Trophoblast cell (in vitro differentiated cells and primary cell): ENCODE results near the gene CDK15.
A peak's percentile ranks its signal among the peaks of the same experiment; 100 is the strongest.

ENCODE experiments used
- DNase-seq, 2 donors: peaks; one replicate each; pipeline ENCODE4 v3.0.0-alpha.2; 2016
- H2AFZ ChIP-seq: 2 replicates; pipeline ENCODE4 v1.6.1; 2013; ENCODE audit warnings: low read length, moderate library complexity, mild to moderate bottlenecking; ENCODE audit not compliant: insufficient read depth, poor library complexity
- H2AK5ac ChIP-seq: 2 replicates; pipeline ENCODE4 v1.6.1; 2013; ENCODE audit warnings: mild to moderate bottlenecking, low read length
- H2BK120ac ChIP-seq: 2 replicates; pipeline ENCODE4 v1.6.1; 2013; ENCODE audit warnings: low read length, mild to moderate bottlenecking, moderate library complexity; ENCODE audit not compliant: insufficient read depth, poor library complexity
- H2BK12ac ChIP-seq: 2 replicates; pipeline ENCODE4 v1.6.1; 2013; ENCODE audit warnings: mild to moderate bottlenecking, low read length, moderate library complexity
- H2BK5ac ChIP-seq: 2 replicates; pipeline ENCODE4 v1.6.1; 2013; ENCODE audit warnings: low read length, low read depth, moderate library complexity, mild to moderate bottlenecking; ENCODE audit not compliant: poor library complexity
- H3K14ac ChIP-seq: 2 replicates; pipeline ENCODE4 v1.6.1; 2013; ENCODE audit warnings: mild to moderate bottlenecking, low read length
- H3K18ac ChIP-seq: 2 replicates; pipeline ENCODE4 v1.6.1; 2013; ENCODE audit warnings: mild to moderate bottlenecking, low read length
- H3K23ac ChIP-seq: 2 replicates; pipeline ENCODE4 v1.6.1; 2013; ENCODE audit warnings: low read length
- H3K27ac ChIP-seq: 2 replicates; pipeline ENCODE4 v1.5.1; 2013; ENCODE audit warnings: low read depth, mild to moderate bottlenecking, inconsistent platforms, low read length, moderate library complexity
- H3K27me3 ChIP-seq: 2 replicates; pipeline ENCODE4 v1.6.1; 2013; ENCODE audit warnings: inconsistent platforms, mild to moderate bottlenecking, low read length, moderate library complexity; ENCODE audit not compliant: insufficient read depth
- H3K36me3 ChIP-seq, 2 experiments: 1 replicate in 1 of 2; 2 replicates in 1 of 2; pipeline ENCODE4 v1.6.1; 2013; ENCODE audit warnings: low read length in 2 of 2, mild to moderate bottlenecking in 2 of 2, moderate library complexity in 1 of 2; ENCODE audit not compliant: insufficient read depth in 2 of 2, control insufficient read depth in 1 of 2
- H3K4ac ChIP-seq: 2 replicates; pipeline ENCODE4 v1.6.1; 2013; ENCODE audit warnings: low read depth, mild to moderate bottlenecking, low read length, moderate library complexity
- H3K4me1 ChIP-seq, 2 experiments: 1 replicate in 1 of 2; 2 replicates in 1 of 2; pipeline ENCODE4 v1.6.1; 2013; ENCODE audit warnings: low read length in 2 of 2, mild to moderate bottlenecking in 2 of 2, moderate library complexity in 1 of 2; ENCODE audit not compliant: insufficient read depth in 2 of 2, control insufficient read depth in 1 of 2
- H3K4me2 ChIP-seq: 2 replicates; pipeline ENCODE4 v1.6.1; 2013; ENCODE audit warnings: inconsistent platforms, mild to moderate bottlenecking, low read length, moderate library complexity
- H3K4me3 ChIP-seq: 2 replicates; pipeline ENCODE4 v1.5.1; 2013; ENCODE audit warnings: mild to moderate bottlenecking, low read depth, low read length, inconsistent platforms
- H3K79me1 ChIP-seq: one replicate; pipeline ENCODE4 v1.6.1; 2013; ENCODE audit warnings: low read length
- H3K79me2 ChIP-seq: 2 replicates; pipeline ENCODE4 v1.6.1; 2013; ENCODE audit warnings: low read length, mild to moderate bottlenecking; ENCODE audit not compliant: control insufficient read depth, insufficient read depth, poor library complexity
- H3K9ac ChIP-seq: 2 replicates; pipeline ENCODE4 v1.6.1; 2013; ENCODE audit warnings: mild to moderate bottlenecking, low read length
- H3K9me3 ChIP-seq: 2 replicates; pipeline ENCODE4 v1.6.1; 2013; ENCODE audit warnings: low read depth, mild to moderate bottlenecking, control low read depth, inconsistent platforms, low read length; ENCODE audit not compliant: insufficient read depth
- H4K12ac ChIP-seq: 2 replicates; pipeline ENCODE4 v1.6.1; 2013; ENCODE audit warnings: low read depth, mild to moderate bottlenecking, low read length, moderate library complexity
- H4K8ac ChIP-seq: 2 replicates; pipeline ENCODE4 v1.6.1; 2013; ENCODE audit warnings: low read depth, mild to moderate bottlenecking, low read length, moderate library complexity
- H4K91ac ChIP-seq: one replicate; pipeline ENCODE4 v1.6.1; 2013; ENCODE audit warnings: low read depth, mild to moderate bottlenecking, low read length, moderate library complexity
- WGBS: extraction: QIAGEN DNeasy Blood & Tissue Kit; methylation state at CpG from one replicate; pipeline ENCODE4 v1.1.7; 2013; ENCODE audit warnings: missing lambda C conversion rate; ENCODE audit not compliant: insufficient read length, insufficient coverage; ENCODE audit errors: extremely low coverage; 5-methylcytosine and 5-hydroxymethylcytosine counted together

The CDK15 gene

GRCh38 chr2:201904538-201905420, 98.4 kb downstream of the CDK15 start:
- no peak overlapping the region for H2BK5ac ChIP-seq
- WGBS: no CpG with 5 or more reads among the region's 5 CpGs
- H3K79me1 ChIP-seq: no peaks in the 10 kb centered on the region
- no peak for DNase-seq
- no peaks in the 10 kb centered on the region for H3K9me3 ChIP-seq
- H3K4me1 ChIP-seq: no peaks in the 10 kb centered on the region
- H2AFZ ChIP-seq: no peak overlapping the region
- no peaks in the 10 kb centered on the region for H3K79me2 ChIP-seq
- H3K9ac ChIP-seq: peak overlapping the region; percentile 8
- no peaks in the 10 kb centered on the region for H3K27me3 ChIP-seq
- no peak overlapping the region for H2AK5ac ChIP-seq
- H3K27ac ChIP-seq: no peak overlapping the region
- no peak overlapping the region for H4K12ac ChIP-seq
- H4K8ac ChIP-seq: no peak overlapping the region
- H3K36me3 ChIP-seq: no peaks in the 10 kb centered on the region
- H3K4me3 ChIP-seq: no peak overlapping the region
- no peak overlapping the region for H4K91ac ChIP-seq
- no peak overlapping the region for H3K23ac ChIP-seq
- no peak overlapping the region for H3K18ac ChIP-seq
- H2BK120ac ChIP-seq: no peak overlapping the region
- no peak overlapping the region for H3K4me2 ChIP-seq
- H3K14ac ChIP-seq: no peak overlapping the region
- no peak overlapping the region for H3K4ac ChIP-seq
- H2BK12ac ChIP-seq: no peak overlapping the region

GRCh38 chr2:201906777-201907562, 100.6 kb downstream of the CDK15 start:
- Histone ChIP-seq H3K27ac (no peak overlapping the region), H2AFZ (no peak overlapping the region), H4K8ac (no peak overlapping the region), H3K9me3 (no peaks in the 10 kb centered on the region), H3K79me1 (no peaks in the 10 kb centered on the region), H3K9ac (no peak overlapping the region), H2BK5ac (no peak overlapping the region), H3K18ac (no peak overlapping the region), H4K91ac (no peak overlapping the region), H3K36me3 (no peaks in the 10 kb centered on the region), H4K12ac (no peak overlapping the region), H3K79me2 (no peaks in the 10 kb centered on the region), H3K27me3 (no peaks in the 10 kb centered on the region), H3K4ac (no peak overlapping the region), H3K4me3 (no peak overlapping the region), H2BK120ac (no peak overlapping the region), H3K4me1 (no peaks in the 10 kb centered on the region), H3K4me2 (no peak overlapping the region), H2BK12ac (no peak overlapping the region), H3K14ac (no peak overlapping the region), H3K23ac (no peak overlapping the region), H2AK5ac (no peak overlapping the region)
- DNase-seq: no peak
- WGBS: no CpG with 5 or more reads among the region's 10 CpGs

- no peaks in the 10 kb centered on the region for H3K79me2 ChIP-seq
- H4K91ac ChIP-seq: no peak overlapping the region
- H3K27ac ChIP-seq: no peak overlapping the region
- H3K27me3 ChIP-seq: no peaks in the 10 kb centered on the region
- DNase-seq: no peak
- no peak overlapping the region for H3K18ac ChIP-seq
- H4K12ac ChIP-seq: no peak overlapping the region
- H3K79me1 ChIP-seq: no peaks in the 10 kb centered on the region
- H3K4me3 ChIP-seq: no peak overlapping the region
- H2AFZ ChIP-seq: no peak overlapping the region
- H4K8ac ChIP-seq: no peak overlapping the region
- H3K4ac ChIP-seq: no peak overlapping the region
- H3K4me1 ChIP-seq: no peaks in the 10 kb centered on the region
- no peak overlapping the region for H3K14ac ChIP-seq
- no peak overlapping the region for H2BK120ac ChIP-seq
- H3K9ac ChIP-seq: no peak overlapping the region
- H2BK5ac ChIP-seq: no peak overlapping the region
- no peak overlapping the region for H2BK12ac ChIP-seq
- H2AK5ac ChIP-seq: no peak overlapping the region
- H3K23ac ChIP-seq: no peak overlapping the region
- H3K9me3 ChIP-seq: no peaks in the 10 kb centered on the region
- H3K4me2 ChIP-seq: no peak overlapping the region
- no CpG with 5 or more reads among the region's 4 CpGs for WGBS
- no peaks in the 10 kb centered on the region for H3K36me3 ChIP-seq
Measured at GRCh38 chr2:201907563-201907881, 101.2 kb downstream of the CDK15 start.

- H2BK5ac ChIP-seq: no peak overlapping the region
- no peak overlapping the region for H3K4me3 ChIP-seq
- H3K9ac ChIP-seq: no peak overlapping the region
- no peak overlapping the region for H3K4me2 ChIP-seq
- H2AFZ ChIP-seq: no peak overlapping the region
- no peaks in the 10 kb centered on the region for H3K27me3 ChIP-seq
- no peak overlapping the region for H4K12ac ChIP-seq
- no peak overlapping the region for H4K91ac ChIP-seq
- H2BK12ac ChIP-seq: no peak overlapping the region
- H3K27ac ChIP-seq: no peak overlapping the region
- H3K9me3 ChIP-seq: no peaks in the 10 kb centered on the region
- no peaks in the 10 kb centered on the region for H3K79me1 ChIP-seq
- no peak overlapping the region for H2BK120ac ChIP-seq
- H3K4me1 ChIP-seq: no peaks in the 10 kb centered on the region
- no peak overlapping the region for H3K14ac ChIP-seq
- no peak overlapping the region for H3K4ac ChIP-seq
- H3K18ac ChIP-seq: no peak overlapping the region
- WGBS: no CpG with 5 or more reads among the region's 2 CpGs
- H2AK5ac ChIP-seq: no peak overlapping the region
- no peaks in the 10 kb centered on the region for H3K79me2 ChIP-seq
- no peak overlapping the region for H3K23ac ChIP-seq
- H3K36me3 ChIP-seq: no peaks in the 10 kb centered on the region
- H4K8ac ChIP-seq: no peak overlapping the region
- DNase-seq: peak; percentile 7 to 80
Measured at GRCh38 chr2:201908901-201909300, 102.6 kb downstream of the CDK15 start.
